Measurements from ENCODE around the gene CREB5.

Gene CREB5

DNA sequence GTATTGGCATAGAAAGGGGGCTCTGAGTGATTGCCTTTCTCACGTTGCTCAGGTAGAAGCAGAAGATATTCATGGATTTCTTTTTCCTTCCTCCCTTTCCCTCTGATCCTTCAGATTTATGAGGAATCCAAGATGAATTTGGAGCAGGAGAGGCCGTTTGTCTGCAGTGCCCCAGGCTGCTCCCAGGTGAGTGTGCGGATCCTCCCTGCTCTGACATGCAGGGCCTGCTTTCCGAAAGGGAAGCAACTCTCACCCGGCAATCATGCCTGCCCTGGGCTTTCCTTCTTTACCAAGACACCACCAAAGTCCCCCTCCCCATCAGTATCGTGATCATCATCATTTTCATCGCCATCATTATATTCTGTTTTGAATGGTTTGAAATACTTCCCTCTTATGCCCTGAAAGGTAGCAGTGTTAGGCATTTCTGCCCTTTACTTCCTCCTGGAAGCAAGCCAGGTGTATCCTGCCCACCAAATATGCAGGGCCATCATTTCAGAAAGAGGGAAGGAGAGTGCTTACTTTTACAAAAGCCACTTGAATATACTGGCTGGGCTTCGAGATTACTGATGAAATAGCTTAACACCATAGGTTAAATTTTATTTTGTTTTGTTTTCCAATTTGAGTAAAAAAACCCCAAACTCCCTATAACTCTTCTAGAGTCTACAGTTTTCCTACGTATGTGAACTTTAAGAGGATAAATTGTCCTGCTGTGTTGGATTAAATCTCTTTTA, 75.9 kb downstream of the CREB5 start:
- no peaks in the 10 kb centered on the region for H3K4me1 ChIP-seq (ENCODE audit: control insufficient read depth, insufficient read depth, low read length)
- H3K9me3 ChIP-seq (ENCODE audit: control insufficient read depth, low read length) = no peaks in the 10 kb centered on the region

DNA sequence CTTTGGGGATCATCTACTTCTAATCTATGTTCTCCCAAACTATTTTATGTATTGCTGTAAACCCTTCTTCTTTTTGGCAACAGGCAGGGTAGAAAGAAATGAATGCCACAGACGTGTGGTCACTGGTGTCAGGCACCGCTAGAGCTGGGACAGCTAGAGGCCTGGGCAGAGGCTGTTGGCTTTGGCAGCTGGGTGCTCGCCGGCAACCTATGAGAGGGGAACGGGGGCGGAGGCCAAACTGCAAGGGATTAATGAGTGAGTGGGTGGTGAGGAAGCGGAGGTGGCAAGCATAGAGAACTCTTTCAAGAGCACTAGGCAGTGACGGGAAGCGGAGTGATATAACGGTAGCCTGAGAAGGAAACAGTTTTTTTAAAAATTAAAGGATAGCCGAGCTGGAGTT, 78.5 kb downstream of the CREB5 start:
- no peak overlapping the region for H3K4me3 ChIP-seq (ENCODE audit: low read length)
- no peaks in the 10 kb centered on the region for H3K9me3 ChIP-seq (ENCODE audit: control insufficient read depth, low read length)
- no peaks in the 10 kb centered on the region for H3K4me1 ChIP-seq (ENCODE audit: control insufficient read depth, insufficient read depth, low read length)
- H3K27me3 ChIP-seq (ENCODE audit: control insufficient read depth, insufficient read depth, low read length) = no peaks in the 10 kb centered on the region
- no peak overlapping the region for H3K9ac ChIP-seq (ENCODE audit: low read length)
- H3K36me3 ChIP-seq (ENCODE audit: control insufficient read depth, insufficient read depth, low read length) = no peaks in the 10 kb centered on the region

More for the DNA sequence above, 75.9 kb downstream of the CREB5 start:
- Histone ChIP-seq H3K36me3 (ENCODE audit: control insufficient read depth, insufficient read depth, low read length) (no peaks in the 10 kb centered on the region), H3K4me3 (ENCODE audit: low read length) (no peak overlapping the region), H3K9ac (ENCODE audit: low read length) (no peak overlapping the region), H3K27me3 (ENCODE audit: control insufficient read depth, insufficient read depth, low read length) (no peaks in the 10 kb centered on the region)

DNA sequence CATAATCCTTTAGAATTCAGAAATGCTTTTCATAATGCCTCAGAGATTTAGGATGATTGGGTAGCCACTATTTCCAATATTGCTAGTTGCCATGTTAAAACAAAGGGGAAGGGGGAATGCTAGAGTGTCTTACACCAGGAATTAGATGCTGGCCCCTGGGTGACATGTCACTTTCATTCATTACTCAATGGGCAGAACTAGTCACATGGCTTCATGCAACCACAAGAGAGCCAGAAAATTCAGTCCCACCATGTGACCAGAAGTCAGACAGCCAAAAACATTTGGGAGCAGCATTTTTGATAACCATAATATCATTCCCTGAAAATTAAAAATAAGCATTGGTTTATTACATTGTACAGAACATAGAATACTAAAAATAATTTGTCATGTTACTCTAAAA, 81.2 kb downstream of the CREB5 start:
- Histone ChIP-seq H3K36me3 (ENCODE audit: control insufficient read depth, insufficient read depth, low read length) (no peaks in the 10 kb centered on the region), H3K9ac (ENCODE audit: low read length) (no peak overlapping the region), H3K9me3 (ENCODE audit: control insufficient read depth, low read length) (no peaks in the 10 kb centered on the region), H3K27me3 (ENCODE audit: control insufficient read depth, insufficient read depth, low read length) (no peaks in the 10 kb centered on the region), H3K4me3 (ENCODE audit: low read length) (no peak overlapping the region), H3K4me1 (ENCODE audit: control insufficient read depth, insufficient read depth, low read length) (no peaks in the 10 kb centered on the region)

DNA sequence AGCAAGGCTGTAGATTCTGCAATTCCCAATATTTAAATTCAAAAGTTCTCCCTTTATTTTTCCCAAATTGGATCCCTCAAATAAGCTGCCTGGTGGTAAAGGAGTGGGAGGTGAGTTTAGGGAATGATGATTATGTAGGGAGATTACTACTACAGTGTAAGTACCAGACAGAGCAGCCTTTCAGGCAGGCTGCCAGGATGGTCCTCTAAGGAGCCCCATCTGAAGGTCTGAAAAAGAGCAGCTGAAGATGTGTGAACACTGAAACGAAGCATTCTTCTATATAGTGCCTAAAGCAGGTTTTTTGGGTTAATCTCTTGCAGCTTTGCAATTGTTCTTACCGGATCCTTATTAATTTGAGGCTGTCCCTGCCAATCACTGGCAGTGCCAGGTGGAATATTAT, 84.7 kb downstream of the CREB5 start:
- Histone ChIP-seq H3K36me3 (ENCODE audit: control insufficient read depth, insufficient read depth, low read length) (no peaks in the 10 kb centered on the region), H3K4me1 (ENCODE audit: control insufficient read depth, insufficient read depth, low read length) (no peaks in the 10 kb centered on the region), H3K9me3 (ENCODE audit: control insufficient read depth, low read length) (no peaks in the 10 kb centered on the region), H3K4me3 (ENCODE audit: low read length) (no peak overlapping the region), H3K27me3 (ENCODE audit: control insufficient read depth, insufficient read depth, low read length) (no peaks in the 10 kb centered on the region), H3K9ac (ENCODE audit: low read length) (no peak overlapping the region)

DNA sequence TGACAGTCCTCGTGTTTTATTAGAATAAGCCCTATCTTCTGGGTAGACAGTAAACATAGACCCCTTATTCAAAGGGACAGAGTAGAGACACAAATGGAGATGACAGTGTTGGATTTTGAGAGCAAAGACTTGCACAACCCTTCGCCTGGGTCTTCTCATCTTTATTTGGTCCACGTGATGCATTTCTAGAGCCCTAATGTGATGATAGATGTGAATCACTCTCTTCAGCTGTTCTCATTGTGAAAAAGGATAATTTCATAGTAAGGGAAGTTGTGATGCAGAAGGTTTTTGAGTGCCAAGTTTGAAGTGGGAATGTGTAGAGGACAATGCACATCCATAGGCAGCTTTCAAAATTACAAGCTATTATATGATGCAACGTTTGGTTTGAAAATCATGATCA, 86.3 kb downstream of the CREB5 start:
- no peak overlapping the region for H3K9ac ChIP-seq (ENCODE audit: low read length)
- no peaks in the 10 kb centered on the region for H3K36me3 ChIP-seq (ENCODE audit: control insufficient read depth, insufficient read depth, low read length)
- H3K9me3 ChIP-seq (ENCODE audit: control insufficient read depth, low read length) = no peaks in the 10 kb centered on the region
- H3K27me3 ChIP-seq (ENCODE audit: control insufficient read depth, insufficient read depth, low read length) = no peaks in the 10 kb centered on the region
- H3K4me1 ChIP-seq (ENCODE audit: control insufficient read depth, insufficient read depth, low read length) = no peaks in the 10 kb centered on the region
- H3K4me3 ChIP-seq (ENCODE audit: low read length) = no peak overlapping the region

DNA sequence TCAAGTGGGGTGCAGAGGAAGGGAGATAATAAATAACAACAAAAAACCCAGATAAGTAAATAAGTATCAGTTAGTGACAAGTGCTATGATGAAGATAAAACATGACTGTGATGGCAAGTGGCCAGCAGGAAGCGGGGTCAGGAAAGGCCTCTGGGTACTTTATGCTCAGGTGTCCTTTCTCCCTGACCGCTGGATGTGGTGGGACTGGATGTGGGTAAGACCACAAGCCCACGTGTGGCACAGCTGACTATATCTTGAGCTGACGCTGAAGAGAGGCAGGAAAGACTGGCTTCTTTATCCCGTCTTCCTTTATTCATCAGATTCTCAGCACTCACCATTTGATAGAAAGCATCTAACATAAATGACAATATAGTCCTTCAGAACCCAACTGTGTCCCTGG, 87.8 kb downstream of the CREB5 start:
- no peaks in the 10 kb centered on the region for H3K4me1 ChIP-seq (ENCODE audit: control insufficient read depth, insufficient read depth, low read length)
- H3K27me3 ChIP-seq (ENCODE audit: control insufficient read depth, insufficient read depth, low read length) = no peaks in the 10 kb centered on the region
- no peak overlapping the region for H3K9ac ChIP-seq (ENCODE audit: low read length)
- no peaks in the 10 kb centered on the region for H3K9me3 ChIP-seq (ENCODE audit: control insufficient read depth, low read length)
- no peak overlapping the region for H3K4me3 ChIP-seq (ENCODE audit: low read length)
- H3K36me3 ChIP-seq (ENCODE audit: control insufficient read depth, insufficient read depth, low read length) = no peaks in the 10 kb centered on the region

DNA sequence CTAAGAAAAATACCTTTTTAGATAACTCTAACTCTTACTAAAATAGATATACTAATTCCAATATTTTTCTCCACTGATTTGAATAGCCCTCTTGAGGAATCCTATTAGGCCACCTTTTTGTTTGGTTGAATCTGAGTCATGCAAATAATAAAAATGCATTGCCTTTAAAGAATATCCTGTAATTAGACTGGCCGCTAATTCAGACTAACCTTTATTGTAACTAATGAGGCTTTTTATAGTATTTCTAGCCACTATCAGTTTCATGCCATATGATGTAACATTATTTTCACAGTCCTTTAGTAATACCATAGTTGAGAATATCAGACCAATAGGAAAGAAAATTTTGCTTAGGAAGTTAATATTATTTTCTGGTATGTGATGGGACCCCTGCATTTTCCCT, 90.1 kb downstream of the CREB5 start:
- Histone ChIP-seq H3K9ac (ENCODE audit: low read length) (no peak overlapping the region), H3K36me3 (ENCODE audit: control insufficient read depth, insufficient read depth, low read length) (no peaks in the 10 kb centered on the region), H3K9me3 (ENCODE audit: control insufficient read depth, low read length) (no peaks in the 10 kb centered on the region), H3K4me1 (ENCODE audit: control insufficient read depth, insufficient read depth, low read length) (no peaks in the 10 kb centered on the region), H3K27me3 (ENCODE audit: control insufficient read depth, insufficient read depth, low read length) (no peaks in the 10 kb centered on the region), H3K4me3 (ENCODE audit: low read length) (no peak overlapping the region)

DNA sequence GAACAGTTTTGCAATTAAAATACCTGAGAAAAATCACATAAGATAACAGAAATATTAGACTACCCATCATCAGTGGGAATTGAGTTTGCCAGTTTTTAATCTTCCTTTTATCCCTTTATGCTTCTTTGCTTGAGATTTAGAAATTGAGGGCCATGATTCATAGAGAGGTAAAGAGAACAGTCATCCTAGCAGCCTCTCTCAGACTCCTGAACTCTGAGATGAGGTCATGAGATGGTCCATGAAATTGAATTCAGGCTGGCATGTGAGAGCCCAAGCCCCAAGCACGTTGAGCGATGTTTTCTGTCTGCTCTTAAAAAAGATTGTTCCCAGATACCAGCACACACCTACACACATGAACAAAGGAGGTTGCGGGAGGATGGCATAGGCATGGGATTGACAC, 91.1 kb downstream of the CREB5 start:
- Histone ChIP-seq H3K4me3 (ENCODE audit: low read length) (no peak overlapping the region), H3K9ac (ENCODE audit: low read length) (no peak overlapping the region), H3K36me3 (ENCODE audit: control insufficient read depth, insufficient read depth, low read length) (no peaks in the 10 kb centered on the region), H3K4me1 (ENCODE audit: control insufficient read depth, insufficient read depth, low read length) (no peaks in the 10 kb centered on the region), H3K27me3 (ENCODE audit: control insufficient read depth, insufficient read depth, low read length) (no peaks in the 10 kb centered on the region), H3K9me3 (ENCODE audit: control insufficient read depth, low read length) (no peaks in the 10 kb centered on the region)

DNA sequence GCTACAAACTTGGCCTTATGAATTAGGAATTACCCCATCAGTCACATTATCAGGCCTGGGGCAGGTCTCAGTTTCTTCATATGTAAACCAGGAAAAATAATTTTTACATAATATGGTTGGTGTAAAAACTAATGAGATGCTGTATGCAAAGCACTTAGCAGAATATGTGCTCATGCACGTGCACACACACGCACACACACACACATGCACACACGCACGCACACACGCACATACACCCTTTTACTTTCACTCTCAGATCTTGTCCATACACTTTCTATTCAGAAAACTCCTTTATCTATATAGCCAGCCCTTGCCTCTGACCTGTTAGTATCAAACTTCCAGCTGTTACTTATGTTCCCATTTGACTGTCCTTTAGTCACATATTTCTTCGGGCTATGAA, 92.7 kb downstream of the CREB5 start:
- Histone ChIP-seq H3K4me3 (ENCODE audit: low read length) (no peak overlapping the region), H3K27me3 (ENCODE audit: control insufficient read depth, insufficient read depth, low read length) (no peaks in the 10 kb centered on the region), H3K9me3 (ENCODE audit: control insufficient read depth, low read length) (no peaks in the 10 kb centered on the region), H3K36me3 (ENCODE audit: control insufficient read depth, insufficient read depth, low read length) (no peaks in the 10 kb centered on the region), H3K9ac (ENCODE audit: low read length) (no peak overlapping the region), H3K4me1 (ENCODE audit: control insufficient read depth, insufficient read depth, low read length) (no peaks in the 10 kb centered on the region)

DNA sequence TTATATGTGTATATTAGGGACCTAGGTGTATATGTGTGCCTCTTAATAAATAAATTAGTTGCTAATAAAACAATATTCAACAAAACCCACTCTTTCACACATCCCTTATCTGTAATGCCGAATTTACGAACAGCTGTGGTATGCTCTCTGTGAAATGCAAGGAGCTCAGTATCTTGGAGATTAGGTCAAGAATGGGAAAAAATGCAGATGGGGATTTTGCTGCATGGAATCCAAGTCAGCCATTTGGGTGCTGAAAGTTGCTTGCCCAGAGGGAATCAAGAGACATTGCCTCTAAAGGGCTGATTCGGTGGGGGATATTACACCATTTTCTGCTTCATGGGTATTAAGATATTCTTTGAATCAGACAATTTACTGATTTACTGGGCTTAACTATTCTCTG, 93.5 kb downstream of the CREB5 start:
- Histone ChIP-seq H3K4me1 (ENCODE audit: control insufficient read depth, insufficient read depth, low read length) (no peaks in the 10 kb centered on the region), H3K36me3 (ENCODE audit: control insufficient read depth, insufficient read depth, low read length) (no peaks in the 10 kb centered on the region), H3K9me3 (ENCODE audit: control insufficient read depth, low read length) (no peaks in the 10 kb centered on the region), H3K27me3 (ENCODE audit: control insufficient read depth, insufficient read depth, low read length) (no peaks in the 10 kb centered on the region), H3K9ac (ENCODE audit: low read length) (no peak overlapping the region), H3K4me3 (ENCODE audit: low read length) (no peak overlapping the region)

DNA sequence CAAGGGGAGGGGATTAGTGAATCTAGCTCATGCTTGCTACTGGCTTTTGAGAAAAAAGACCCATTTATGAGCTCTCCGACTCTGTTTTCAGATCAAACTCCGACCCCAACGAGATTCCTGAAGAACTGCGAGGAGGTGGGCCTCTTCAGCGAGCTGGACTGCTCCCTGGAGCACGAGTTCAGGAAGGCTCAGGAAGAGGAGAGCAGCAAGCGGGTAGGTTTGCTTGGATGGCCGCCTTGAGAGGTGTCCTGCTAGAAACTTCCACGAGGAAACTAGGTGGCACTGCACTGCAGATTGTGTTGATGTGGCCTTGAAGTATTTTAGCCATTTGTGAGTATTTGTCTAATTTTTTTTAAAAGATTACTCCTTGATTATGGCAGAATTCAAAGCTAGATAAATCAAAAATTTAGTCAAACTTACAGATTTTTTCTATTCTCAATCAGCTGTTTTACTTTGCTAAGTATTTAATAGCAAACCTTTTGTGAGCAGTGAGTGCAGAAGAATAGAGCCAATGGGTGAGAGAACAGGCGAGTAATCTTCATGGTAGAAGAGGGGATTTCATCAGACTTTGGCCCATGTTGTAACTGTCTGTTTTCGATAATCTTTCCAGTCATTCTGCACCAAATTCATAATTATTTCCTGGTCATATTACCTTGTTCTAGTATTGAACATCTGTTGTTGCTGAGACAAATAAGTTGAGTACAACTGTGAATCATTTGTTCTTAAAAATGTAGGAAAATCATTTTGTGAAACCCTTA, 95.4 kb downstream of the CREB5 start:
- Histone ChIP-seq H3K4me1 (ENCODE audit: control insufficient read depth, insufficient read depth, low read length) (no peaks in the 10 kb centered on the region), H3K27me3 (ENCODE audit: control insufficient read depth, insufficient read depth, low read length) (no peaks in the 10 kb centered on the region), H3K36me3 (ENCODE audit: control insufficient read depth, insufficient read depth, low read length) (no peaks in the 10 kb centered on the region), H3K9ac (ENCODE audit: low read length) (no peak overlapping the region), H3K9me3 (ENCODE audit: control insufficient read depth, low read length) (no peaks in the 10 kb centered on the region), H3K4me3 (ENCODE audit: low read length) (no peak overlapping the region)

DNA sequence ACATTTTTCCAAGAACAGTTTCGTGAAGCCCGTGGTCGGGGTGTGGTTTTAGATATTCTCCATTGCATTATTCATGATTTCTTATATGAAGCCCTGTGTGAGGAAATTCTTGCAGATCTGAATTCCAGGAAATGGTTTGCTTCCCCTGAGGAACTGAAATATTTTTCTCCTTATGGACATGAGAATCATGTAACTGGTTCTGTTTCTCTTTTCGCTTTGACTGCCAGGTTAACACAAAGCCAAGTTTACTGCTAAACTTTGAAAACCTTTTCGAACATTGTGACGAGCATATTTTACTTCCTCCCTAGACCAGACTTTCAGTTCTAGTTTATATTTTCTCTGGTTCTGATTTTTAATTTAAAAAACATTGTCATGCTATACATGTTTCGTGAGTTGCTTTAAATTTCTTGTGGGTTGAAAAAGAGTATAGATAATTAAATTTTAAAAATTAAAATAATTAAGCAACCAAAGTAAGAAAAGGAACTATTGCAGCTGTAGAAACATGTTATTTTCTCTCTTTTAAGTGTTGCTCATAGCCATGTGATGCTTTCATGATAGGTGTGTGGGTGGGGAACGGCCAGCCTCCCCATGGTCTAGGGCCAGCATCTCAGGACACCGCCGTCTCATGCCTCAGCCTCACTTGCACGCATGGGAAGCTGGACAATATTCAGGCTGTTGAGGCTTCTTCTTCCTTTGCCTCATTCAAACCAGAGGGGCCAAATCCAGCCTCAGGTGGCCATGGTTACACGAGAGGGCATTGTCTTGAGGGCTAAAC, 97.1 kb downstream of the CREB5 start:
- no peaks in the 10 kb centered on the region for H3K27me3 ChIP-seq (ENCODE audit: control insufficient read depth, insufficient read depth, low read length)

More for the DNA sequence above, 97.1 kb downstream of the CREB5 start:
- Histone ChIP-seq H3K9ac (ENCODE audit: low read length) (no peak overlapping the region), H3K9me3 (ENCODE audit: control insufficient read depth, low read length) (no peaks in the 10 kb centered on the region), H3K4me3 (ENCODE audit: low read length) (no peak overlapping the region), H3K36me3 (ENCODE audit: control insufficient read depth, insufficient read depth, low read length) (no peaks in the 10 kb centered on the region), H3K4me1 (ENCODE audit: control insufficient read depth, insufficient read depth, low read length) (no peaks in the 10 kb centered on the region)

Data from mucosa of stomach (tissue), 1 donor.